SHP77 (cell line): ENCODE measurements around the gene APELA.
"Not testable (repeated sequence)": the region's sequence is repeated elsewhere in the genome, so short reads cannot be mapped to it uniquely, and the experiment has no call there.

Experiments used
- DNase-seq, 2 experiments: peaks; one replicate each; lab custom pipeline; 2025; lab: John Stamatoyannopoulos, UW

APELA gene

DNA sequence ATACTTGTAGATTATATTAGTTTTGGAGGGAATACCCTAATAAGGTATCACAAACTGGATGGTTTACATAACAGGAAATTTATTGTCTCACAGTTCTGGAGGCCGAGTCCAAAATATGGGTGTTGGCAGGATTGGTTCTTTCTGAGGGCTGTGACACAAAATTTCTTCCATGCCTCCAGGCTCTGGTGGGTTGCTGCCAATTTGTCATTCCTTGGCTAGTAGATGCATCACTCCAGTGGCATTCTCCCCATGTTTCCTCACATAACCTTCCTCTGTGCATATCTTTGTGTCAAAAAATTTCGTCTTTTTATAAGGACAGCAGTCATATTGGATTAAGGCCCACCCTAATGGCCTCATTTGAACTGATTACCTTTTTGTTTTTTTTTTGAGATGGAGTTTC lies 49.3 kb downstream of the APELA start:
- no peak for DNase-seq

DNA sequence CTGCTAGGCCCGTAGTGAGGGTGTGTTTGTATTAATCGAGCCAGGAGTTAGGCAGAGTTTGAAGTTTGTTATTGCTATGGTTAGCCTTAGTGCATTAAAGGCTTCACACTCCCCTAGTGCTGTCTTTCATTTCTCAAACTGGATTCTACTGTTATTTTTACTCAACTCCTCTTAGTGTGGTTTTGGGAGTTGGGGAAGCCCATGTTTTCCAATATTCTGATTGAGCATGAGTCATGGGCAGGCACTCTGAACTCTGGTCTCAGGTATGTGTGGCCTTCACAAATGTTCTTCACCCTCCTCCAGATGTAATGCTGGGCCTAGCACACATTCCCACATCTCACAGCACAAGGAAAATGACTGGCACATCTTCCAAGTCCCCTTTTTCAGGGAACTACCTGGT lies 50.1 kb downstream of the APELA start:
- DNase-seq: not testable (repeated sequence)

DNA sequence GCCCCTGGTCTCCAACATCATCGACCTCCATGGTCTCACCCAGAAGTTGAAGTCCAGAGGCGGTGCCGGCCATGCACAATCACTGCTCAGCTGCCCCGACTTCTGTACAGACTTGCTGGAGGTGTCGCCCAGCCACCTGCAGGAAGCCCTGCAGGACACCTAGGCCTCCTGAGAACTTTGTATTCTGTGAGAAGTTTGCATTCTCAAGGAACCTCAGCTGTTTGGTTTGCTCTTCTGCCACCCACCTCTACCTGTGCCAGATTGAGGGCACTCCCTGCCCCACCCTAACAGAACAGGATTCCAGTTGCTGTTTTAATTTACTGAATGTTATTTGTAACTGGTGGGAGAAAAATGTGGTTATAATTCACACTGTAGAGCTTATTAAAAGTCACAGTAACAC lies 53.7 kb downstream of the APELA start:
- DNase-seq: no peak

DNA sequence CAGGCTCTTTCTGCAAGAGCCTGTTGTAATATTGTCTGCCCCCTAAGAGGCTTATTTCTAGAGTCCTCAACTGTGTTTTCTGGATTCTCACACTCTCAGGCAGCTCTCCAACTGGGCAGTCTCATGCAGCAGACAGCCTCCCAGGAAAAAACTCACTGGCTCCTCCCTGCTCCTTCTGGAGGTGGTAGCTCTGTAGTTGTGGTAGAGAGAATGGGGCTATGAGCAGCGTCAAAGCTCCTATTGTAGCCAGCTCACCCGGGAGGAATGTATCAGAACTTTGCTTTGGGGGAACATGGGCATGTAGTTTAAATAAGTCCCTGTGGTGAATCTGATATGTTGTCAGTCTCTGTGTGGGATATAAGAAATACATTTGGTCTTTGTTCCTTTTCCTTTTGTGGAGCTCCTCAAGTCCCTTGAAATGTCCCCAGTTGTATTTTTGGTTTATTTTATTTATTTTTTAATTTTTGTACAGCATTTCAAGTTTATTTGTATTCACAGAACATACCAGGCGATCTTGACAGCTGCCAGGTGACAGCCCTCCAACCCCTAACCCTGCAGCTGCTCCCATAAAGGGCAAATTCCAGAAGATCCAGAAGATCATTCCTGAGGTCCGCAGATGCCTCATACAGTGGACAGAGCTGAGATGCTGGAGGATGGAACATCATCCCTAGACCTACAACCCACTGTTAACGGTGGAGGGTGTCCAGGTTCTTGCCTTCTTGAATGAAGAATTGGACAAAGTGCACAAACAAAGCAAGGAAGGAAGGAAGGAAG lies 54.8 kb downstream of the APELA start:
- DNase-seq: no peak

DNA sequence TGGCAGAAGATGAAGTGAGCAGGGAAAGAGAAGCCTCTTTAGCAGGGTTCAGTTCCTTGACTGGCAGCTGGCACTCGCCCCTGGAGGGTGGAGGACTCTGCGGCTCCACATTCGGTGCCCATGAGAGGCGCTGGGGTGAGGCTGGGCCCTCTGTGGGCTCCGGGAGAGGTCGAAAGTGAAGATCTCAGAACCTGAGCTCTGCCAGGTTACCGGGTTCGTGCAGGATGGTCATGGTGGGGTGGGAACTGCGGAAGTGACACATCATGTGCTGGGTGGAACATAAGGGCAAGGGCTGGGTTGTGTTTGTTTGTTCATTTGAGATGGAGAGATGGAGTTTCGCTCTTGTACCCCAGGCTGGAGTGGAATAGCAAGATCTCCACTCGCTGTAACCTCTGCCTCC lies 56.3 kb downstream of the APELA start:
- no peak for DNase-seq

DNA sequence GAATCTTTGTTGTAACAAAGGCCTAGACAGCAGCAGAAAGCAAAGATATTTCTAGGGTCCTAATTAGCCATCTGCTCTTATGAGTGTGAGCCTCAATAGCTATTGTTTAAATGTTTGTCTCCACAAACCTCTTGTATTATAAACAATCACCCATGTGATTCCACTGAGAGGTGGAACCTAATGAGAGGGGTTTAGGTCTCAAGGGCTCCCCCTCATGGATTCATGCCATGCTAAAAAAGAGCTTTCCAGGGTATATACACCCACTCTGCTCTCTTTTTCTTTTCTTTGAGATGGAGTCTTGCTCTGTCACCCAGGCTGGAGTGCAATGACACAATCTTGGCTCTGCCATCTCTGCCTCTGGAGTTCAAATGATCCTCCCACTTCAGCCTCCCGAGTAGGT lies 58.4 kb downstream of the APELA start:
- peak in 1 of 2 experiments; percentile 34 for DNase-seq

DNA sequence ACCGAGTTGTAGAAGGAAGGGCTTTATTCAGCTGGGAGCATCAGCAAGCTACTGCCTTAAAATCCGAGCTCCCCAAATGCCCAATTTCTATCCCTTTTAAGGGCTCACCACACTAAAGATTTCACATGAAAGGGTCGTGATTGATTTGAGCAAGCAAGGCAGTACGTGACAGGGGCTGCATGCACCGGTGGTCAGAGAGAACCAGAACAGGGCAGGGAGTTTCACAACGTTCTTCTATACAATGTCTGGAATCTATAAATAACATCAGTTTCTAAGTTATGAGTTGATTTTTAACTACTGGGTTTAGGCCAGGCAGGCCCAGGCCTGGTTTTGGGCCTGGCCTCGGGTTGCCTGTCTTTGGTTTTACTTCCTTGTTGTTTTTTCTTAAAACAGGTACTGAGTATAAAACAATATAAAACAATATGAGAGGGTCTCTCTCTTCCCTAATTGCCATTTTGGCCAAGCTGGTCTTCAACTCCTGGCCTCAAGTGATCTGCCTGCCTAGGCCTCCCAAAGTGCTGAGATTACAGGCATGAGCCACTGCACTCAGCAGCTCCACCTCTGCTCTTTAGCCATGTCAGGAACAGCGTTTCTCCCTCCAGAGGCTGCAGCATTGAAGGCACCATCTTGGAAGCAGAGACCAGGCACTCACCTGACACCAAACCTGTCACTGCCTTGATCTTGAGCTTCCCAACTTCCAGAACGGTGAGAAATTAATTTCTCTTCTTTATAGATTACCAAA lies 59.1 kb downstream of the APELA start:
- DNase-seq: not testable (repeated sequence)

DNA sequence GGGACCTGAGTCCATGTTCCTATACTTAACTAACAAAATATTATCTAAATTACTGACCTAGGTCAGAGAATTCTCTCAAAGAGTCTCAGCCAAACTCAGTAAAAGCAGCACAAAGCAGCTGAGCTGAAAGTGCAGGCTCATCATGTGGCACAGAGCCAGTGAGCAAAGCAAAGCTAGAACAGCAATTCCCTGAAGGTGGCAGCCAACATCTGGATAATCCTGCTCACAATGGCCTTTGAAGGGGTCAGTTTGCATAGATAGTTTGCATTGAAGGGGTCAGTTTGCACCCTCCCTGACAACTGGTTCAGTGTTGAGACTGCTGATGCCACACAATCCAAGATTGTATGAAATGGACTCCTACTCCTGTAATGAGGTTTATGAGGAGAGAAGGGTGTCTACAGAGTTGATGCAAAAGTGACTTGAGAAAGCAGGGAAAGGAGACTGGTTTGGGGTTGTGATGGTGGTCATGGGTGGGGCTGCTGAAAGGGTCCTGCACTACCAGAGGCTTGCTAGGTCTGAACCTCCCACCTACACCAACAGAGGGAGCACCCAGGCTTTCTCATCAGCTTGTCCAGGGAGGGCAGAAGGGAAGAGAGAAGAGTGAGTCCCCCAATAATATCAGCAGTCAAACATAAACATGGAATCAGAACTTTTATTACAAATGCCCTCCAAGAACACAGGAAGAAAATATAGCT lies 60.7 kb downstream of the APELA start:
- DNase-seq: peak; percentile 10 to 18

DNA sequence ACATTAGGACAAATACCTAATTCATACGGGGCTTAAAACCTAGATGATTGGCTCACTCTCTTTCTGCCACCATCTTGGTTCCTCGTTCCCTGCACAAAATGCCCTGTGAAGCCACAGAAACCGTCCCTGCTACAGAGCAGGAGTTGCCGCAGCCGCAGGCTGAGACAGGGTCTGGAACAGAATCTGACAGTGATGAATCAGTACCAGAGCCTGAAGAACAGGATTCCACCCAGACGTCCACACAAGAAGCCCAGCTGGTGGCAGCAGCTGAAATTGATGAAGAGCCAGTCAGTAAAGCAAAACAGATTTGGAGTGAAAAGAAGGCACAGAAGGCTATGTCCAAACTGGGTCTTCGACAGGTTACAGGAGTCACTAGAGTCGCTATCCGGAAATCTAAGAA lies 66.2 kb downstream of the APELA start:
- no peak for DNase-seq

DNA sequence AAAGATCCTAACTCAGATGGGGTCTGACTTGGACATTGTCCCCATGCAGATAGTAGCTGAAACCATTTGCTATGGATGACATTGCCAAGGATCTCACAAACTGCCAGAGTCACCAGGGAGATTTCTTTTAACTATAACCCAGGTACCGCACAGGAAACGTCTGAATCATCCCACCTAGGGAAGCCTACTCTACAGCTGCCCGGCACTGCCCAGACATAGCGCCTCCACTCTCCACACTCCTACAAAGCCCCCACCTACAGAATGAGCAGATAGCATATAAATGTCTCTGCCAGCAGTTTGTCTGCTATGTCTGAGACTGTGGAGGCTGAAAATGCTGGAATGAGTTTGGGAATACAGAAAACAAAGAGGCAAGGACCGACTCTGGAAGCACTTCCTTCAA lies 68.2 kb downstream of the APELA start:
- no peak for DNase-seq

DNA sequence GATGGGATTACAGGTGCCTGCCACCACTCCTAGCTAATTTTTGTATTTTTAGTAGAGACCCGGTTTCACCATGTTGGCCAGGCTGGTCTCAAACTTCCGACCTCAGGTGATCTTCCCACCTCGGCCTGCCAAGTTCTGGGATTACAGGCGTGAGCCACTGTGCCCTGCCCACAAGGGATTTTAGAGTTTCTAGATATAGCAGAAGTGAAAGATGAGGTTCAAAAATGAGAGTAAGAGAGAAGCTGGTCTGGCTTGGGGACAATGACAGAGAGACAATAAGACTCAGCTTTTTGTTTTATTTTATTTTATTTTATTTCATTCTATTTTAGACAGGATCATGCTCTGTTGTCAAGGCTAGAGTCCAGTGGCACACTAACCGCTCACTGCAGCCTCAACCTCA lies 69.8 kb downstream of the APELA start:
- DNase-seq: no peak
